Measurements from ENCODE around the gene SPATA31E1.

The SPATA31E1 gene

GRCh38 chr9:87867391-87867790 is 15.3 kb upstream of the SPATA31E1 start:
- TF ChIP-seq TAF1 (IDR thresholded peaks at IDR 0.05; ENCODE audit: borderline replicate concordance, insufficient read depth, low read length) (no peak), SIN3A (IDR thresholded peaks at IDR 0.05; ENCODE audit: borderline replicate concordance, insufficient read depth, low read length) (no peak), REST (IDR thresholded peaks at IDR 0.05; ENCODE audit: insufficient read depth in 1 of 2, low read depth in 2 of 2, low read length in 2 of 2) (no peak), POLR2AphosphoS5 (IDR thresholded peaks at IDR 0.05; ENCODE audit: low read depth, low read length) (no peak), FOXP2 (optimal IDR thresholded peaks at IDR 0.05; ENCODE audit: borderline replicate concordance, extremely low read depth, extremely low read length, insufficient read depth) (no peak)

- TF ChIP-seq FOXP2 (optimal IDR thresholded peaks at IDR 0.05; ENCODE audit: borderline replicate concordance, extremely low read depth, extremely low read length, insufficient read depth): no peak
- no peak for TF ChIP-seq REST (IDR thresholded peaks at IDR 0.05; ENCODE audit: insufficient read depth in 1 of 2, low read depth in 2 of 2, low read length in 2 of 2)
- no peak for TF ChIP-seq POLR2AphosphoS5 (IDR thresholded peaks at IDR 0.05; ENCODE audit: low read depth, low read length)
- TF ChIP-seq SIN3A (IDR thresholded peaks at IDR 0.05; ENCODE audit: borderline replicate concordance, insufficient read depth, low read length): no peak
- TF ChIP-seq TAF1 (IDR thresholded peaks at IDR 0.05; ENCODE audit: borderline replicate concordance, insufficient read depth, low read length): no peak
These were observed 14.5 kb upstream of the SPATA31E1 start for GRCh38 chr9:87868175-87868574.

GRCh38 chr9:87868635-87869034 is 14.0 kb upstream of the SPATA31E1 start:
- no peak for TF ChIP-seq TAF1 (IDR thresholded peaks at IDR 0.05; ENCODE audit: borderline replicate concordance, insufficient read depth, low read length)
- no peak for TF ChIP-seq SIN3A (IDR thresholded peaks at IDR 0.05; ENCODE audit: borderline replicate concordance, insufficient read depth, low read length)

DNA sequence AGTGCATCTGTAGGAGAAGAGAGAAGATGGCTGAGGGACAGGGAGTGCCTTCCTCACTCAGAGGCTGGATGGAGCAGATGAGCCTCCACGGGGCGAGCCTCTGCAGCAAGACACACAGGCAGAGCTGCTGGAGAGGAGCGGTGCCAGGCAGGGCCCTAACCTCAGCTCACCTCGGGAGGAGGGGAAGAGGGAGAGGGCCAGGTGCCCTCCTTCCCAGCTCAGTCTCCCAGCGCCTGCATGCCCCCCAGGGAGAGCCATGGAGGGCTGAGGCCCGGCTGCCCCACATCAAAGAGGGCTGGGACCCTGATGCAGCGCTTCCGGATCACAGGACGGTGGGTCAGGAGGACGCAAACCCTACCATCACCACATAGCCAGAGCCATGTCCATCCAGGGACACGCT is 13.6 kb upstream of the SPATA31E1 start:
- TF ChIP-seq POLR2AphosphoS5 (IDR thresholded peaks at IDR 0.05; ENCODE audit: low read depth, low read length): no peak
- no peak for TF ChIP-seq SIN3A (IDR thresholded peaks at IDR 0.05; ENCODE audit: borderline replicate concordance, insufficient read depth, low read length)
- TF ChIP-seq FOXP2 (optimal IDR thresholded peaks at IDR 0.05; ENCODE audit: borderline replicate concordance, extremely low read depth, extremely low read length, insufficient read depth): no peak
- no peak for TF ChIP-seq REST (IDR thresholded peaks at IDR 0.05; ENCODE audit: insufficient read depth in 1 of 2, low read depth in 2 of 2, low read length in 2 of 2)
- no peak for TF ChIP-seq TAF1 (IDR thresholded peaks at IDR 0.05; ENCODE audit: borderline replicate concordance, insufficient read depth, low read length)

GRCh38 chr9:87871425-87872078 is 11.1 kb upstream of the SPATA31E1 start:
- TF ChIP-seq TAF1 (IDR thresholded peaks at IDR 0.05; ENCODE audit: borderline replicate concordance, insufficient read depth, low read length) (no peak), FOXP2 (optimal IDR thresholded peaks at IDR 0.05; ENCODE audit: borderline replicate concordance, extremely low read depth, extremely low read length, insufficient read depth) (no peak)

DNA sequence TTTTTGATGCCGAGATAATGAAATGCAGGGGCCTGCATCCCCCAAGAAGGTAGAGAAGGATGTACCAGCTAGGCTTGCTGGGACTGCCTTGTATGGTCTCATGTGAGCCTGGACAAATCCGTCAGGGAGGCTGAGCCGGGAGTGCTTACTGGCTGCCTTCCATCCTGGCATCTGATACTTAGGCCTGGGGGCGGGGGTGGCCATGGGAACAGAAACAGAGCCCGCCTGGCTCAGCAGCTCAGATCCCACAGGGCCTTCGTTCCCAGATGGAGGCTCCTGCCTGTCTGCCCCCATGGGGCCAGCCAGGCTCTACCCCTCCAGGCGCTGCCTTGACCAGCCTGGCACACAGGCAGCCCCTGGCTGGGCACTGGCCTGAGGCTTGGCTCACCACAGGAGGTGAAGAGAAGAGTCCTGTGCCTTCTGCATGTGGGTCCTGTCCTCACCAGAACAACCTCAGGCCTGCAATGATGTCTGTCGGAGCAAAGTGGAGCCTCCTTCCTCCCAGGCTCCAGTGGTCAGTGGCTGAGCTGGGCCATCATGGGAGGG is 10.5 kb upstream of the SPATA31E1 start:
- TF ChIP-seq POLR2AphosphoS5 (IDR thresholded peaks at IDR 0.05; ENCODE audit: low read depth, low read length) (no peak), SIN3A (IDR thresholded peaks at IDR 0.05; ENCODE audit: borderline replicate concordance, insufficient read depth, low read length) (no peak), TAF1 (IDR thresholded peaks at IDR 0.05; ENCODE audit: borderline replicate concordance, insufficient read depth, low read length) (no peak), FOXP2 (optimal IDR thresholded peaks at IDR 0.05; ENCODE audit: borderline replicate concordance, extremely low read depth, extremely low read length, insufficient read depth) (no peak), REST (IDR thresholded peaks at IDR 0.05; ENCODE audit: insufficient read depth in 1 of 2, low read depth in 2 of 2, low read length in 2 of 2) (no peak)

Data from PFSK-1 (cell line).